ENCODE results near the gene AOX1.

- TF ChIP-seq CTCF (IDR thresholded peaks at IDR 0.05; ENCODE audit: low read depth, low read length), result no peak
- TF ChIP-seq MYC (IDR thresholded peaks at IDR 0.05; ENCODE audit: low read depth, low read length), result no peak
Measured at GRCh38 chr2:200649724-200650123, 63.9 kb downstream of the AOX1 start.
